Measurements from ENCODE around the gene TRIP10. TPM values are rescaled to one million over a fixed set of nuclear protein-coding genes. Genes with fewer than 3 reads are reported as not detected.
"Not testable (repeated sequence)": the region's sequence is repeated elsewhere in the genome, so short reads cannot be mapped to it uniquely, and the experiment has no call there.

Gene TRIP10
- total and polyA plus RNA-seq, 4 donors = 60.8 to 97.3 (median 79.8) TPM

DNA sequence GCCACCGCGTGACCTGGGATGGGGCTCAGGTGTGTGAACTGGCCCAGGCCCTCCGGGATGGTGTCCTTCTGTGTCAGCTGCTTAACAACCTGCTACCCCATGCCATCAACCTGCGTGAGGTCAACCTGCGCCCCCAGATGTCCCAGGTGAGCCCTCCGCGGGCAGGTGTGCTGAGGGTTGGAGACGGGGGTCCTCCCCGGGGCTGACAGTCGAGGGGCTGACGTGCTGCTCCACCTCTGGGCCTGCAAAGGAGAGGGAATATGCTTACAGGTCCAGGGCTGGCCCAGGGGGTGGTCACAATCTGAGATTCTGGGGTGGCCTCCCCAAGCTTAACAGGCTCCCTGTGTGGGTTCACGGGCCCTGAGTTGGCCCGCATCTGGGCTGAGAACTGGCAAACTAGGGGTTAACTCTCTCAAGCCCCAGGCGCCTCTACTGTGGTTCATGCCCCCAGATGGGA lies 33.4 kb downstream of the TRIP10 start:
- H3K27ac ChIP-seq (ENCODE audit: low read depth in 1 of 2, low read length in 1 of 2) = peak overlapping the region in 1 of 2 donors; percentile 81
- DNase-seq (no peak), ATAC-seq (ENCODE audit: insufficient read depth, low FRiP score) (no peak)
- peaks cover 0 to 7% (median 0%) of the 10 kb centered on the region in 5 donors for H3K4me1 ChIP-seq (ENCODE audit: control insufficient read depth in 5 of 5, insufficient read depth in 5 of 5, low read length in 5 of 5)
- H3K27me3 ChIP-seq (ENCODE audit: control insufficient read depth in 3 of 3, insufficient read depth in 3 of 3, low read length in 2 of 3) = no peaks in the 10 kb centered on the region
- no peaks in the 10 kb centered on the region for H3K9me3 ChIP-seq (ENCODE audit: control insufficient read depth in 4 of 4, insufficient read depth in 3 of 4, low read length in 3 of 4)
- peak overlapping the region; percentile 56 for H3K4me3 ChIP-seq
- 7 to 57% methylated on average over 9 to 14 of the region's 14 CpGs for WGBS, 2 donors
- H3K9ac ChIP-seq (ENCODE audit: insufficient read depth in 1 of 2, low read length in 2 of 2) = no peak overlapping the region
- TF ChIP-seq, protein P1, sequence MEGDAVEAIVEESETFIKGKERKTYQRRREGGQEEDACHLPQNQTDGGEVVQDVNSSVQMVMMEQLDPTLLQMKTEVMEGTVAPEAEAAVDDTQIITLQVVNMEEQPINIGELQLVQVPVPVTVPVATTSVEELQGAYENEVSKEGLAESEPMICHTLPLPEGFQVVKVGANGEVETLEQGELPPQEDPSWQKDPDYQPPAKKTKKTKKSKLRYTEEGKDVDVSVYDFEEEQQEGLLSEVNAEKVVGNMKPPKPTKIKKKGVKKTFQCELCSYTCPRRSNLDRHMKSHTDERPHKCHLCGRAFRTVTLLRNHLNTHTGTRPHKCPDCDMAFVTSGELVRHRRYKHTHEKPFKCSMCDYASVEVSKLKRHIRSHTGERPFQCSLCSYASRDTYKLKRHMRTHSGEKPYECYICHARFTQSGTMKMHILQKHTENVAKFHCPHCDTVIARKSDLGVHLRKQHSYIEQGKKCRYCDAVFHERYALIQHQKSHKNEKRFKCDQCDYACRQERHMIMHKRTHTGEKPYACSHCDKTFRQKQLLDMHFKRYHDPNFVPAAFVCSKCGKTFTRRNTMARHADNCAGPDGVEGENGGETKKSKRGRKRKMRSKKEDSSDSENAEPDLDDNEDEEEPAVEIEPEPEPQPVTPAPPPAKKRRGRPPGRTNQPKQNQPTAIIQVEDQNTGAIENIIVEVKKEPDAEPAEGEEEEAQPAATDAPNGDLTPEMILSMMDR (IDR thresholded peaks at IDR 0.05; ENCODE audit: control extremely low read depth, extremely low read depth) = no peak
- no peaks in the 10 kb centered on the region for H3K36me3 ChIP-seq (ENCODE audit: control insufficient read depth in 4 of 4, insufficient read depth in 4 of 4, low read length in 4 of 4)

- Histone ChIP-seq H3K27ac (ENCODE audit: low read depth in 1 of 2, low read length in 1 of 2) (peak overlapping the region in 1 of 2 donors; percentile 81), H3K4me1 (ENCODE audit: control insufficient read depth in 5 of 5, insufficient read depth in 5 of 5, low read length in 5 of 5) (peaks cover 0 to 7% (median 0%) of the 10 kb centered on the region in 5 donors), H3K36me3 (ENCODE audit: control insufficient read depth in 4 of 4, insufficient read depth in 4 of 4, low read length in 4 of 4) (no peaks in the 10 kb centered on the region), H3K9ac (ENCODE audit: insufficient read depth in 1 of 2, low read length in 2 of 2) (no peak overlapping the region), H3K27me3 (ENCODE audit: control insufficient read depth in 3 of 3, insufficient read depth in 3 of 3, low read length in 2 of 3) (no peaks in the 10 kb centered on the region), H3K9me3 (ENCODE audit: control insufficient read depth in 4 of 4, insufficient read depth in 3 of 4, low read length in 3 of 4) (no peaks in the 10 kb centered on the region), H3K4me3 (no peak overlapping the region)
- ATAC-seq (ENCODE audit: insufficient read depth, low FRiP score) = peak; percentile 37
- TF ChIP-seq, protein P1 (IDR thresholded peaks at IDR 0.05; ENCODE audit: control extremely low read depth, extremely low read depth) = no peak
- no peak for DNase-seq
- whole genome bisulfite sequencing, 2 donors = 31 to 34% methylated on average over 8 of the region's 8 CpGs
These were observed 33.9 kb downstream of the TRIP10 start for GRCh38 chr19:6773323-6773931.

DNA sequence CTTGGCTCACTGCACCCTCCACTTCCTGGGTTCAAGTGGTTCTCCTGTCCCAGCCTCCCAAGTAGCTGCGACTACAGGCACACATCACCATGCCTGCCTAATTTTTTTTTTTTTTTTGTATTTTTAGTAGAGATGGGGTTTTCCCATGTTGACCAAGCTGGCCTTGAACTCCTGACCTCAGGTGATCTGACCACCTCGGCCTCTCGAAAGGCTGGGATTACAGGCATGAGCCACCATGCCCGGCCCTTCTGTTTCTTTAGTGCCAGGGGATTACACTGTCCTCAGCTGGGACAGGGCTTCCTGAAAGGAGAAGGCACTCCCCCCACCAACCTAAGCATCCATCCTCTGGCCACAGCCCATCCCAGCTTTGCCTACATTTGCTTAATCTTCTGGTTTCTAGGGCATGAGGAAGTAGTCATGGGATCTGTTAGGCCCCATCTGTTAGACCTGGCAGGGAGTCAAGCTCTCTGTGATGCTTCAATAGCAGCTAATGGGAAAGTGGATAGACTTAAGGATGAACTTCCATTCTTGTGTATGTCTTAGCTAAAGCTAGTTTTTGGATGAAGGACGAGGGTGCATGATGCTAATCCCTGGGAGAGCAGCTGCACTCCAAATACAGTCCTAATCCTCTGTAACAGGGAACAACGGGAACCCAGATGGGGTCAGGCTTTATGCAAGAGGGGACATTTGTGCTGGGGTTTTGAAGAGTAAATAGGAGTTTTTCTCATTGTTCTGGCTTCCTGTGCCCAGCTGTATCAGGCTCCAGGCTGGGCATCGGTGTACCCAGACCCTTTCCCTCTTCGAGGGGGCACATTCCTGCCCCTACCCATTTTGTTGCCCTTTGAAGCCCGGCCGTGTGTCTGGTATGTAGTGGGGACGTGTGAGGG lies 35.6 kb downstream of the TRIP10 start:
- H3K9ac ChIP-seq (ENCODE audit: insufficient read depth in 1 of 2, low read length in 2 of 2) = no peak overlapping the region
- H3K9me3 ChIP-seq (ENCODE audit: control insufficient read depth in 4 of 4, insufficient read depth in 3 of 4, low read length in 3 of 4) = no peaks in the 10 kb centered on the region
- no peaks in the 10 kb centered on the region for H3K36me3 ChIP-seq (ENCODE audit: control insufficient read depth in 4 of 4, insufficient read depth in 4 of 4, low read length in 4 of 4)
- ATAC-seq (ENCODE audit: insufficient read depth, low FRiP score) (no peak), DNase-seq (peak; percentile 67 to 87 (median 78))
- no peak overlapping the region for H3K27ac ChIP-seq (ENCODE audit: low read depth in 1 of 2, low read length in 1 of 2)
- TF ChIP-seq, protein P1 (IDR thresholded peaks at IDR 0.05; ENCODE audit: control extremely low read depth, extremely low read depth) = no peak
- no peak overlapping the region for H3K4me3 ChIP-seq
- H3K4me1 ChIP-seq (ENCODE audit: control insufficient read depth in 5 of 5, insufficient read depth in 5 of 5, low read length in 5 of 5) = peaks cover 0 to 7% (median 0%) of the 10 kb centered on the region in 5 donors
- no peaks in the 10 kb centered on the region for H3K27me3 ChIP-seq (ENCODE audit: control insufficient read depth in 3 of 3, insufficient read depth in 3 of 3, low read length in 2 of 3)
- WGBS, 2 donors = 57 to 68% methylated on average over 11 of the region's 11 CpGs

DNA sequence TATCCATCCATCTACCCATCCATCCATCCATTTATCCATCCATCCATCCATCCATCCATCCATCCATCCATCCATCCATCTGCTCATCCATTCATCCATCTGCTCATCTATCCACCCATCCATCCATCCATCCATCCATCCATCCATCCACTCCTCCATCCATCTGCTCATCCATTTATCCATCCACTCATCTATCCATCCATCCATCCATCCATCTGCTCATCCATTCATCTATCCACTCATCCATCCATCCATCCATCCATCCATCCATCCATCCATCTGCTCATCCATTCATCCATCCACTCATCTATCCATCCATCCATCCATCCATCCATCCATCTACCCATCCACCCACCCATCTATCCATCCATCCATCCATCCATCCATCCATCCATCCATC lies 36.6 kb downstream of the TRIP10 start:
- H3K27me3 ChIP-seq (ENCODE audit: control insufficient read depth in 3 of 3, insufficient read depth in 3 of 3, low read length in 2 of 3); DNase-seq; H3K9me3 ChIP-seq (ENCODE audit: control insufficient read depth in 4 of 4, insufficient read depth in 3 of 4, low read length in 3 of 4); H3K4me1 ChIP-seq (ENCODE audit: control insufficient read depth in 5 of 5, insufficient read depth in 5 of 5, low read length in 5 of 5); H3K4me3 ChIP-seq; H3K27ac ChIP-seq (ENCODE audit: low read depth in 1 of 2, low read length in 1 of 2); H3K9ac ChIP-seq (ENCODE audit: insufficient read depth in 1 of 2, low read length in 2 of 2); H3K36me3 ChIP-seq (ENCODE audit: control insufficient read depth in 4 of 4, insufficient read depth in 4 of 4, low read length in 4 of 4); ATAC-seq (ENCODE audit: insufficient read depth, low FRiP score): not testable (repeated sequence)

Measured in lung (tissue), 12 donors.